NCI-H1436 treated with DMSO at 0.1 percent for 48 hours (cell line): ENCODE data around the gene LYVE1.
"Not testable (repeated sequence)": the region's sequence is repeated elsewhere in the genome, so short reads cannot be mapped to it uniquely, and the experiment has no call there.

ENCODE experiments used
- DNase-seq: peaks from one replicate; lab custom pipeline; 2025; lab: John Stamatoyannopoulos, UW

The LYVE1 gene

DNA sequence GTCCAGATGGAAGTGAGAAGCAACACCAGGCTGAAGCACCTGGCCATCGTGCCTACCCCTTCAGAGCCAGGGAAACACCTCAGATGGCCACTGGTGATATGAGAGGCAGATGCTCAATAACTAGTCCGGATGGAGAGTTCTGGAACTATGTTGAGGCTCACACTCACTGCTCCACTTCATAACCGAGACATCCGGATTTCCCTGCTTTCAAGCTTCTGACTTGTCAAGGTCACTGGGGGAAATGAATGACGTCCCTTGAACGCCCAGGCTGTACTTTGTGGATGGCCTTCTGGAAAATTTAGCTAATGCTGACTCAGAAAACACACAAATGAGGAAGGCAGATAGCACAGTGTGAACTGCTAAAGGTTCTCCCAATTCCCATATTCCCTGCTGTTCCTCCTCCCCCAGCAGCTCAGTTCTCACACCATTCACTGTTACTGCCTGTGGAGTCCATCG lies at the start of gene LYVE1:
LYVE1 (minus strand) TSS at position 180 of the 456 bp plus-strand sequence; CDS start at position 47, 133 bp downstream.
- no peak for DNase-seq

DNA sequence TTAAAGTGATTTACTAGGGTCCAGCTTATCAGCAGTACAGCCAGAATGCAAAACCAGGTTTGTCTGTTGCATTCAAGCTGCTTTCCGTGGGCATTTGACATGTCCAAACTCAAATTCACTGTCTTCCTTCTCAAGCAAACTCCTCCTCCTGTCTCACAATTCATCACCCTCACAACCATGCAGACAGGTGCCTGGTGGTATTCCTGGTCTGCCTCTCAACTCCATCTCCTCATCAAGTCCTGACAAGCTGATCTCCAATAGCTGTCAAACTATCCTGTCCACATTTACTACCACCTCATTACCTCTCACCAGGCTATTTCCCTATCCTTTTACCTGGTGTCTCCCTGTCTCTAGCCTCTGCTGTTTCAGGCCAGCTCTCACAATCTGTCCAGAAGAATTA lies 49.1 kb upstream of the LYVE1 start:
- DNase-seq = no peak

GRCh38 chr11:10611979-10612862 lies 43.8 kb upstream of the LYVE1 start:
- no peak for DNase-seq

- DNase-seq = no peak
Measured at GRCh38 chr11:10609636-10610035, 41.2 kb upstream of the LYVE1 start.

- DNase-seq = no peak
Measured at GRCh38 chr11:10608584-10608983, 40.1 kb upstream of the LYVE1 start.

DNA sequence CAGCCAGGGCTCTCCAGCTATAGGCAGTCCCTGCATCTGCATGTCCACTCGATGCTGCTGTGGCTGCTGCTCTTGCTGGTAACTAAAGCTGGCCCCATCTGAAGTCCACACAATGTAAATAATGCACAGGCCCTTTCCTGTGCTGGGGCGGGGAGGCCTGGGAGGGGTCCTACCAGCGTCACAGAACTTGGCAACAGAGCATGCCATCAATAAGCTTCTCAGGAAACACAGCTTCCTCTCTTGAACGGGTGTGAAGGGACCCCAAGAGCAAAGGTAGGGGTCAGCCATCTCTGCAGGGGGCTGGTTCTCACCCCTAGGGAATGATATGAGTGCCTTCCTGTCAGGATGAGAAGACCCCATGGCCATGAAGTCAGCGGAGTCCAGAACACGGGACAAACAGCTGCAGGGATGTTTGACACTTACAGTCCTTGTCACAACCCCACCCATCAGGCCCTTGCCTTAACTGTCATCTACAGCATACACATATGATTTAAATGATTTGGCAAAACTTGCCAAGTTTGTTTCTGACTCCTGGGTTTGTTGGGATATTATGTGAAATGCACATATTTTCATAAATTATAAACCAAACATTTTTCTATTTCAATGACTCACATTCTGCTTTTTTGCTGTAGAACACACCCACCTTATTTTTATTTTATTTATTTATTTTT lies 39.1 kb upstream of the LYVE1 start:
- no peak for DNase-seq

DNA sequence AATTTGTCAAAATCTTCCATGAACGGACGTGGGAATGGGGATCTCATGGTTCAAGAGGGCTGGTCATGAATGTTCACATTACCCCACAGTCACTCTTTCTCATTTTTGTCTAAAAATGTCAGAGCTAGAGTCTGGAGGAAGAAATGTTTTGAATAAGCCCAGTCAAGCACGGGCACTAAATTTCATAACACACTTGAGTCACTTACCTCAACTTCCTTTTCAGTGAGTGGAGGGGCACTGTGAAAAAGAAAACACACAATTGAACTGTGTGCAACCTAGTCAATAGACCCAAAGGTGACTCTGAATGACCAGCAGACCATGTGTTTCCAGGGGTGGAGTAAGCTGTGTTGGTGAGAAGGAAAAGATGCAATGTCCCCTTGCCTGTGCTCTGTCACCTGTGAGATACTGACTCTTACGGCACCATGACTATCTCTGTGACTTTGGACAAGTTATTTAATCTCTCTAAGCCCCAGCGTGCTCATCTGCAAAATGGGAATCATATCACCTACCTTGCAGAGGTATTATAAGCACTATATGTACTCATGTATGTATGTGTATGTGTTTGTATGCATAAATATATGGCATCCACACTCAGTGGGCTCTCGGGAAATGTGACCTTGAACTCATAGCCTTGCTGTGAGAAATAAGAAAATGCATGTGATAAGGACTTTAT lies 38.2 kb upstream of the LYVE1 start:
- DNase-seq = no peak

GRCh38 chr11:10605941-10606381 lies 37.5 kb upstream of the LYVE1 start:
- DNase-seq = no peak

GRCh38 chr11:10604798-10605197 lies 36.3 kb upstream of the LYVE1 start:
- DNase-seq = no peak

DNA sequence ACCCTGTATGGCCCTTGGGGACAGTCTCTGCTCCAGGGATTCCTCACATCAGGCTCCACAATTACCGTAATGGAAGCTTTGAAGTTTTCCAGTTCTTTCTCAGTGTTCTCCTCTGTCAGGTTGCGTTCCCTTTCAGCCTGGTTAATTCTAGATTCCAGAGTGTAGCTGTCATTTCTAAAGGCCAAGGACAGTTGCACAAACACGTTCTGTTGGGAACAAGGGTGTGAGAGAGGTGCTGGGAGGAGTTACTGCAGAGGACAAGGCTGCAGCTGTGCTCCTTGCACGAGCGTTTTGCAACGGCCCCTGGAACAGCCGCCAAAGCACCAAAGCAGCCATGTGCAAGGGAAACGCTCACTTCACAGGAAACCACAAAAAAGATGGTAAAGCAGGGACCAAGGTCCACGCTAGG lies 35.9 kb upstream of the LYVE1 start:
- no peak for DNase-seq

GRCh38 chr11:10603721-10604297 lies 35.3 kb upstream of the LYVE1 start:
- DNase-seq = no peak

- no peak for DNase-seq
Measured at GRCh38 chr11:10602945-10603344, 34.5 kb upstream of the LYVE1 start.

GRCh38 chr11:10602366-10602765 lies 33.9 kb upstream of the LYVE1 start:
- no peak for DNase-seq

GRCh38 chr11:10601837-10602236 lies 33.4 kb upstream of the LYVE1 start:
- no peak for DNase-seq

GRCh38 chr11:10600570-10601248 lies 32.2 kb upstream of the LYVE1 start:
- no peak for DNase-seq

GRCh38 chr11:10599388-10600175 lies 31.1 kb upstream of the LYVE1 start:
- no peak for DNase-seq

- no peak for DNase-seq
Measured at GRCh38 chr11:10598816-10599215, 30.4 kb upstream of the LYVE1 start.

GRCh38 chr11:10597877-10598351 lies 29.4 kb upstream of the LYVE1 start:
- DNase-seq = no peak

- not testable (repeated sequence) for DNase-seq
Measured at GRCh38 chr11:10595840-10596239, 27.4 kb upstream of the LYVE1 start.

- DNase-seq = no peak
Measured at GRCh38 chr11:10594407-10594806, 25.9 kb upstream of the LYVE1 start.

- no peak for DNase-seq
Measured at GRCh38 chr11:10592331-10592730, 23.9 kb upstream of the LYVE1 start.
